Activated CD4-positive, alpha-beta T cell treated with anti-CD3 and anti-CD28 coated beads for 4 hours (primary cell): ENCODE measurements around the gene TIMMDC1.

Source experiments
- DNase-seq, 2 donors: peaks; one replicate each; pipeline ENCODE4 v3.0.0-alpha.2; 2020

TIMMDC1 gene

GRCh38 chr3:119498186-119499011 lies at the start of gene TIMMDC1:
Gene TIMMDC1 (plus strand): TSS chr3:119498547. CDS start chr3:119498734, 187 bp downstream.
- peak; percentile 97 to 98 for DNase-seq

- DNase-seq = no peak
Observed at GRCh38 chr3:119453822-119454221, 44.5 kb upstream of the TIMMDC1 start.

- DNase-seq = no peak
Observed at GRCh38 chr3:119456469-119456868, 41.9 kb upstream of the TIMMDC1 start.

GRCh38 chr3:119457246-119457645 lies 41.1 kb upstream of the TIMMDC1 start:
- no peak for DNase-seq

GRCh38 chr3:119463171-119464169 lies 34.9 kb upstream of the TIMMDC1 start, which contains the start of gene TMEM39A:
Gene TMEM39A (minus strand): TSS chr3:119463615. CDS start chr3:119462074, 1,541 bp downstream.
- peak; percentile 97 to 98 for DNase-seq

- DNase-seq = no peak
Observed at GRCh38 chr3:119468041-119468440, 30.3 kb upstream of the TIMMDC1 start.

GRCh38 chr3:119469418-119470189 lies 28.7 kb upstream of the TIMMDC1 start:
- DNase-seq = no peak

GRCh38 chr3:119470866-119471265 lies 27.5 kb upstream of the TIMMDC1 start:
- DNase-seq = no peak

- no peak for DNase-seq
Observed at GRCh38 chr3:119481079-119481478, 17.3 kb upstream of the TIMMDC1 start.

- DNase-seq = no peak
Observed at GRCh38 chr3:119483101-119483500, 15.2 kb upstream of the TIMMDC1 start.

- DNase-seq = no peak
Observed at GRCh38 chr3:119485563-119485962, 12.8 kb upstream of the TIMMDC1 start.

GRCh38 chr3:119490153-119490552 lies 8.2 kb upstream of the TIMMDC1 start:
- no peak for DNase-seq

- DNase-seq = no peak
Observed at GRCh38 chr3:119492128-119492527, 6.2 kb upstream of the TIMMDC1 start.

- DNase-seq = no peak
Observed at GRCh38 chr3:119492810-119493209, 5.5 kb upstream of the TIMMDC1 start.

GRCh38 chr3:119494597-119494996 lies 3.8 kb upstream of the TIMMDC1 start:
- no peak for DNase-seq

GRCh38 chr3:119497820-119498185 lies 544 bp upstream of the TIMMDC1 start:
- DNase-seq = no peak

- no peak for DNase-seq
Observed at GRCh38 chr3:119500265-119500664, 1.9 kb downstream of the TIMMDC1 start.

GRCh38 chr3:119500901-119501300 lies 2.6 kb downstream of the TIMMDC1 start:
- DNase-seq = no peak

- no peak for DNase-seq
Observed at GRCh38 chr3:119506631-119507030, 8.3 kb downstream of the TIMMDC1 start.

GRCh38 chr3:119507404-119507803 lies 9.1 kb downstream of the TIMMDC1 start:
- DNase-seq = no peak

- no peak for DNase-seq
Observed at GRCh38 chr3:119508172-119508845, 10.0 kb downstream of the TIMMDC1 start.

- DNase-seq = no peak
Observed at GRCh38 chr3:119510690-119511089, 12.3 kb downstream of the TIMMDC1 start.
